ENCODE data around the gene XIAP.
"Not testable (repeated sequence)": the region's sequence is repeated elsewhere in the genome, so short reads cannot be mapped to it uniquely, and the experiment has no call there.

The XIAP gene

DNA sequence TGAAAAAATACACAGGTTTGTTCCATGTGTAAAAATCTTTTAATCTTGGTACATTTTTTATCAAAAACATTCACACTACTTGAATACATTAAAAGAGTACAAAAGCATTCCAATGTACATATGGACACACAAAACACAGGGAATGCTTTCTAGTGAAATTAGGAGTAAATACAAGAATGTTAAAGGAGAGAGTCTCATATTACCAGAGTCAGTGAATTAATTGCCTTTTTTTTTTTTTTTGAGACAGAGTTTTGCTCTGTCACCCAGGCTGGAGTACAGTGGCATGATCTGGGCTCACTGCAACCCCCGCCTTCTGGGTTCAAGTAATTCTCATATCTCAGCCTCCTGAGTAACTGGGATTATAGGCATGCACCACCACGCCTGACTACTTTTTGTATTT is 17.0 kb downstream of the XIAP start:
- DNase-seq: no peak

GRCh38 chrX:123878252-123878721 is 18.4 kb downstream of the XIAP start:
- no peak for DNase-seq

DNA sequence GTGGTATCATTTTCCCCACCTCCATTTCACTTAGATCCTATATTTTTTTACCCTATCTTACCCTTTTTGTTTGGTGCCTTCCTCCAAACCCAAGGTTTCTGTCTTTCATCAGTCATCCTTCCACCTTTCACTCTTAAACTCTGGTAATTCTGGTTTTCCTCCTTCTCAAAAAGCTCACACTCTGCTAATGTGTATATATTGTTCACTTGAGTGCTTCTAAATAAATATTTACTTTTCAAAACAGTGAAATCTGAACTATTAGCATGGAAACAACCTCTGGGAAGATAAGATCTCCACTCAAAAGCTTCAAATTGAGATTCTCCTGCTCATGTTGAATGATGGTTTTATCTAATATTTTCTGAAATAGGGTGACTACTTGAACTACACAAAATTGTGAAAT is 21.5 kb downstream of the XIAP start:
- no peak for DNase-seq

DNA sequence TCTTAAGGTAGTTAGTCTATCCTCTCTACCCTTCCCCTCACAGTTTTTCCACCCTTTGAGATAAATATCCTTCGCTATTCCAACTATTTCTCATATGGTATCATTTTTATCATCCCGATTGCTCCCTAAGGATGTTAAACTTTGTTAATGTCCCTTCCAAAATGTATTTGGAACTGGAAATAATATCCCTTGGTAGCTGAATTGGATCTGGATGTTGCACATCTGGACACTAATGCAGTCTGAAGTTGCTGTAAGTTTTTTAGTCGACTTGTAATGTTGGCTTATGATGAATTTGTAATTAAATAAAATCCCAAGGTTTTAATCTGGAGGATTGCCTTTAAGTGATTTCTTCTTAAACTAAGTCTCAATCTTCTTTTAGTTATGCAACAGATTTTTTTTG is 22.5 kb downstream of the XIAP start:
- DNase-seq: no peak

- DNase-seq: peak; percentile 27
Observed at GRCh38 chrX:123884809-123885408, 25.1 kb downstream of the XIAP start.

GRCh38 chrX:123899701-123900100 is 39.8 kb downstream of the XIAP start:
- no peak for DNase-seq

- DNase-seq: not testable (repeated sequence)
Observed at GRCh38 chrX:123903261-123903660, 43.4 kb downstream of the XIAP start.

- DNase-seq: no peak
Observed at GRCh38 chrX:123905332-123905731, 45.5 kb downstream of the XIAP start.

DNA sequence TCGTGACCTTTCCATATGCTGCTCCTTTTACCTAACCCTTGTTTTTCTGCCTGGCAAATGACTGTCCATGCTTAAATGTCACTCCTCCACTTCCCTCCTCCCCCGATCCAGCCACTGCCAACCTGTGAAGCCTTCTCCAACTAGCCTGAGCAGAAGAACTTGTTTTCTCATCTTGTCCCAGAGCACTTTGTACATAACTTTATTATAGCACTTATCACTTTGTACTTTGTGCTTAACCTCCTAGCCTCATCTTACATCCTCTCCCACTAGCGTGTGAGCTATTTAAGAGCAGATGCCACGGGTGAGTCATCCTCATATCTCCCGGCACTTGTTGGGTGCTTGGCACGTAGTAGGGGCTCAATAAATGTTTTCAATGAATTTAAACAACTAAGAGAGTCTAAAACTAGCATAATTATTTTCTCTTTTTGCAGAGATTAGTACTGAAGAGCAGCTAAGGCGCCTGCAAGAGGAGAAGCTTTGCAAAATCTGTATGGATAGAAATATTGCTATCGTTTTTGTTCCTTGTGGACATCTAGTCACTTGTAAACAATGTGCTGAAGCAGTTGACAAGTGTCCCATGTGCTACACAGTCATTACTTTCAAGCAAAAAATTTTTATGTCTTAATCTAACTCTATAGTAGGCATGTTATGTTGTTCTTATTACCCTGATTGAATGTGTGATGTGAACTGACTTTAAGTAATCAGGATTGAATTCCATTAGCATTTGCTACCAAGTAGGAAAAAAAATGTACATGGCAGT is 46.9 kb downstream of the XIAP start:
- no peak for DNase-seq

GRCh38 chrX:123909523-123909922 is 49.7 kb downstream of the XIAP start:
- DNase-seq: no peak

- no peak for DNase-seq
Observed at GRCh38 chrX:123917069-123917468, 57.2 kb downstream of the XIAP start.

GRCh38 chrX:123918106-123918721 is 58.4 kb downstream of the XIAP start:
- no peak for DNase-seq

GRCh38 chrX:123920105-123920785 is 60.4 kb downstream of the XIAP start:
- no peak for DNase-seq

DNA sequence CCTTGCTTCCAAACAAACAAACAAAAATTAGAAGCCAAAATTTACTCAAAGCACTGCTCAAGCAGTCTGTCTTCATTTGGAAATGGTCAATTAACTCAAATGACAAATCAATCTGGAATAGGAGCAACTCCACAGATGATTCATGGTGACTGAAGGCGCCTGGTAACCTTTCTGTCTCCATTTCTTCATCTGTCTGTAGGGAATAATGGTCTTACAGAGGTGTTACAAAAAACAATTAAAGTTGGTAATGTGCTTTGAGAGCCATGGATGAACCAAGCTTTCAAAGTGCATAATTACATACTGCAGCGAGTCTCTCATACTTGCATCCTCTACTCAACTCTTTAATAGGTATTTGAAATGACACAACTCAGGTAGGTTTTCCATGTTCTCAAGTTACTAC is 63.4 kb downstream of the XIAP start:
- no peak for DNase-seq

DNA sequence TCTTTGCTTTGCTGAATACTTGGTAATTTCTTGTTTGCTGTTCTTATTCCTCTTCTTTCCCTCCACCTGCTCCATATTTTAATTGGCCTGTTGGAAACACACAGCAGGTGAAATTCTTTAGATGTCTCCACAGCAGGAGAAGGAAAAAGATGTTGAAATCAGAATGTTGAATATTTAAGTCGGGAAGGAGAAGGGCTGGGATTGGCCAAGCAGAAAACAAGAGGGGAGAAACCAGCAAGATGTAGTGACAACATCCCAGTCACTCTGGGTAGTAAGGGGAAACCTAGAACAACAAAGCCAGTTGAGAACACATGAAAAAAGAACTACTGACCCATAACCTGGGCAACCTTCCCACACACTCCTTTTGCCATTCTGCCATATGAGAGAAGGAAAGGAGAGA is 64.3 kb downstream of the XIAP start:
- DNase-seq: no peak

- no peak for DNase-seq
Observed at GRCh38 chrX:123927845-123928244, 68.0 kb downstream of the XIAP start.

GRCh38 chrX:123932055-123932454 is 72.2 kb downstream of the XIAP start:
- not testable (repeated sequence) for DNase-seq

- DNase-seq: no peak
Observed at GRCh38 chrX:123943074-123943473, 83.2 kb downstream of the XIAP start.

DNA sequence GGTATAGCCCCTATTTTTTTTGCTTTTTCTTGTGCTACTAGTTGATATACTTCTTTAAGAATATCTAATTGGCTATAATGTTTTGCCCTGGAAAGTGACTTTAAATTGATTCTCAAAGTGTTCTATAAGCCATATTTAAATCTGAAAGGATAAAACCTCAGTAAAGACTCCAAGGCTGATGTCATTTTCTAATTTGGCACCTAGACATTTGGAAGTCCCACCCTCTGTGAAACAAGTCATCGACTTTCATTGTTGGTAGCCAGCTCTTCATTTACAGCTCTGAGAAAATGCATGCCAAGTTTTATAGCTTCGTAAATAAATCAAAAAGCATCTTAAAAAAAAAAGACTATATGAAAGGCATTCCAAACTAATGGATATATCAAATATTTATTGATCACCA is 83.6 kb downstream of the XIAP start:
- DNase-seq: no peak

DNA sequence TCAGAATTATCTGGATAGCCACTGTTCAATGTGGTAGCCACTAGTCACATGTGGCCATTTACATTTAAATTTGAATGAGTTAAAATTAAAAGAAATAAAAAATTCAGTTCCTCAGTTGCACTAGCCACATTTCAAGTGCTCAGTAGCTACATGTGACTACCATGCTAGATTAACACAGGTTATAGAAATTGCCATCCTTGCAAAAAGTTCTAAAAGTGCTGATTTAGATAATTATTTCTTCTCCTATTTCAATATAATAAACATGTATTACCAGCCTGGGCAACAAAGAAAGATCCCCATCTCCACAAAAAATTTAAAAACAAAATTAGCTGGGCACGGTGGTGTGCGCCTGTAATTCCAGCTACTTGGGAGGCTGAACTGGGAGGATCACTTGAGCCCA is 90.0 kb downstream of the XIAP start:
- DNase-seq: no peak

GRCh38 chrX:123959281-123960063 is 99.6 kb downstream of the XIAP start:
- peak; percentile 20 for DNase-seq

DNA sequence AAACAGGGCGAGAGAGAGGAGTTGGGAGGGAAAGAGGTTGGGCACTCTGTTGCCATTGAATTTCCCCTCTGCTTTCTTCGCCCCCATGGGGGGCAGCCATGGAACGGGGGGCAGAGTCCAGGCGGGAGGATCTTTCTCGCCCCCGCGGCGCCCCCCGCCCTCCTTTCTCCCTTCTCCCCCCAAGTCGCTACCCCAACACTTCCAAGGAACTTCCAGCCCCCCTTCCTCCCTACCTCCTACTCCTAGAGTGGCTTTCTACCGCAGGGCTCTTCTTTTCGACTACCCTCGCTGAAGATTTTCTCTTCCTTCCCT is 101.1 kb downstream of the XIAP start:
- no peak for DNase-seq

Data from activated gamma-delta T cell treated with Interleukin-2 at 50 U/mL for 16 hours (primary cell).